K562 (cell line): ENCODE data around the gene SLC9B1. TPM values are rescaled to one million over a fixed set of nuclear protein-coding genes. Genes with fewer than 3 reads are reported as not detected.

Source experiments
- BCLAF1 ChIP-seq, 2 experiments: fragments of 450-650 bp in 1 of 2; IDR thresholded peaks; 2 replicates each; pipeline ENCODE4 v1.6.1; 2011 to 2017; ENCODE audit warnings: low read depth in 2 of 2, antibody characterized with exemption in 1 of 2, borderline replicate concordance in 1 of 2, low read length in 1 of 2, mild to moderate bottlenecking in 1 of 2, mixed read lengths in 1 of 2; ENCODE audit not compliant: control insufficient read depth in 1 of 2
- FOSL1 ChIP-seq: fragments of 200-800 bp; sonication (Bioruptor generic); conservative IDR thresholded peaks from 2 replicates; pipeline ENCODE4 v1.6.1; 2016; ENCODE audit warnings: missing genetic modification characterization, missing compliant biosample characterization
- FOXA1 ChIP-seq: fragments of 450-650 bp; IDR thresholded peaks from 2 replicates; pipeline ENCODE4 v1.6.1; 2016; ENCODE audit warnings: mild to moderate bottlenecking, borderline replicate concordance
- FOXA3 ChIP-seq, 2 experiments: fragments of 450-650 bp in 1 of 2; sonication (generic) in 1 of 2; formaldehyde crosslinking; IDR thresholded peaks in 1 of 2; conservative IDR thresholded peaks in 1 of 2; 2 replicates each; pipeline versions ENCODE4 v1.4.0 to v1.8.0; 2020 to 2022; ENCODE audit warnings: mild to moderate bottlenecking in 2 of 2, missing genetic modification reagents in 1 of 2
- FOXK1 ChIP-seq: sonication (generic); formaldehyde crosslinking; IDR thresholded peaks from 2 replicates; pipeline ENCODE4 v1.8.0; 2022; ENCODE audit warnings: missing genetic modification reagents, mild to moderate bottlenecking, borderline replicate concordance
- HDAC2 ChIP-seq: fragments of 450-650 bp; IDR thresholded peaks from 2 replicates; pipeline ENCODE4 v1.6.1; 2016; ENCODE audit warnings: mild to moderate bottlenecking
- ID3 ChIP-seq, 2 experiments: fragments of 250-450 bp in 1 of 2; fragments of 450-650 bp in 1 of 2; sonication (Bioruptor Pico) in 1 of 2; IDR thresholded peaks; 2 replicates each; pipeline versions ENCODE4 v1.6.1 to v1.8.0; 2016 to 2021; ENCODE audit warnings: mild to moderate bottlenecking in 2 of 2, moderate library complexity in 2 of 2, missing compliant biosample characterization in 1 of 2, missing genetic modification characterization in 1 of 2
- NONO ChIP-seq, 2 experiments: fragments of 200-400 bp in 1 of 2; fragments of 450-650 bp in 1 of 2; formaldehyde crosslinking in 1 of 2; IDR thresholded peaks; 2 replicates each; pipeline ENCODE4 v1.6.1; 2017; ENCODE audit warnings: low read depth in 2 of 2, mild to moderate bottlenecking in 2 of 2, moderate library complexity in 2 of 2, low read length in 1 of 2
- POLR2AphosphoS2 ChIP-seq: IDR thresholded peaks from 2 replicates; pipeline ENCODE4 v1.6.1; 2012; ENCODE audit warnings: low read length, improper control_type of control experiment
- PTBP1 ChIP-seq: fragments of 200-400 bp; formaldehyde crosslinking; IDR thresholded peaks from 2 replicates; pipeline ENCODE4 v1.6.1; 2017; ENCODE audit warnings: low read depth, low read length
- RBM25 ChIP-seq: fragments of 200-400 bp; formaldehyde crosslinking; IDR thresholded peaks from 2 replicates; pipeline ENCODE4 v1.6.1; 2018; ENCODE audit warnings: low read length, low read depth, moderate library complexity; ENCODE audit not compliant: severe bottlenecking
- RUNX1 ChIP-seq: sonication (generic); IDR thresholded peaks from 2 replicates; pipeline ENCODE4 v1.6.1; 2016; ENCODE audit warnings: antibody characterized with exemption, low read depth
- SP1 ChIP-seq: sonication (generic); formaldehyde crosslinking; IDR thresholded peaks from 2 replicates; pipeline ENCODE4 v1.8.1; 2022; ENCODE audit warnings: mild to moderate bottlenecking, missing genetic modification reagents
- SUPT5H ChIP-seq: fragments of 450-650 bp; IDR thresholded peaks from 2 replicates; pipeline ENCODE4 v1.6.1; 2016
- TBL1XR1 ChIP-seq, 2 experiments: IDR thresholded peaks; 2 replicates each; pipeline ENCODE4 v1.6.1; 2012; ENCODE audit warnings: improper control_type of control experiment in 2 of 2, low read length in 2 of 2, mild to moderate bottlenecking in 1 of 2
- TCF7L2 ChIP-seq: fragments of 150-350 bp; IDR thresholded peaks from 2 replicates; pipeline ENCODE4 v1.6.1; 2016; ENCODE audit warnings: low read depth, mild to moderate bottlenecking, low read length, moderate library complexity
- ZBTB49 ChIP-seq: sonication (generic); formaldehyde crosslinking; IDR thresholded peaks from 2 replicates; pipeline ENCODE4 v1.8.0; 2022; ENCODE audit warnings: missing genetic modification reagents, mild to moderate bottlenecking, borderline replicate concordance
- ZNF584 ChIP-seq: fragments of 200-800 bp; sonication (Bioruptor generic); IDR thresholded peaks from 2 replicates; pipeline ENCODE4 v1.6.1; 2016; ENCODE audit warnings: low read depth, mild to moderate bottlenecking, missing genetic modification characterization, missing compliant biosample characterization
- ZNF766 ChIP-seq: fragments of 200-800 bp; sonication (Bioruptor generic); conservative IDR thresholded peaks from 2 replicates; pipeline ENCODE4 v1.6.1; 2016; ENCODE audit warnings: missing genetic modification characterization, missing compliant biosample characterization
- polyA plus RNA-seq, 8 experiments: library from polyadenylated mRNA; depleted of rRNA in 4 of 8; stranded (reverse) in 5 of 8; unstranded in 3 of 8; fragments of >200 nt; fragmentation: Nextera tagmentation in 2 of 8; fragmentation: Illumina TruSeq in 1 of 8; extraction: Ambion mirVana in 2 of 8; extraction: Trizol in 1 of 8; gene quantifications; 2 replicates each; pipeline versions ENCODE4 v1.2.1 to v1.2.3, GENCODE V29; 2011 to 2014; ENCODE audit warnings: inconsistent platforms in 1 of 8, missing spikeins in 1 of 8
- total RNA-seq, 7 experiments: library from RNA; depleted of rRNA in 6 of 7; stranded (reverse); fragments of >200 nt in 6 of 7; fragmentation: Illumina TruSeq in 2 of 7; extraction: Trizol in 2 of 7; gene quantifications; 2 replicates each; pipeline versions ENCODE4 v1.2.1 to v1.2.3, GENCODE V29; 2011 to 2021; ENCODE audit warnings: low replicate concordance in 1 of 7

Gene SLC9B1
- total and polyA plus RNA-seq, 9 of the 15 experiments (the other 6 are each of a cell fraction or from before 2014, with no cell fraction given), result 0.21 to 1.3 (median 0.51) TPM

GRCh38 chr4:102869569-102870197, 149.8 kb downstream of the SLC9B1 start (continued):
- TF ChIP-seq BCLAF1 (IDR thresholded peaks at IDR 0.05; ENCODE audit: borderline replicate concordance in 1 of 2, control insufficient read depth in 1 of 2, low read depth in 2 of 2, low read length in 1 of 2), result no peak
- 0 out of 4 replicates have a peak, but pooled peaks of 1 of the 2 experiments have one; percentile 61 for TF ChIP-seq FOXA3 (CRISPR knock-in tag; conservative IDR thresholded peaks at IDR 0.05 in 1 of 2, IDR thresholded peaks at IDR 0.05 in 1 of 2)
- no peak for TF ChIP-seq FOSL1 (tag)
- no peak for TF ChIP-seq FOXK1 (CRISPR knock-in tag)
- TF ChIP-seq SUPT5H, result no peak
- TF ChIP-seq HDAC2, result no peak
- TF ChIP-seq ZBTB49 (CRISPR knock-in tag), result no peak
- no peak for TF ChIP-seq ZNF766 (CRISPR knock-in tag)
- no peak for TF ChIP-seq ZNF584 (CRISPR knock-in tag)
- TF ChIP-seq PTBP1, result no peak
- 0 out of 4 replicates have a peak, but pooled peaks of 1 of the 2 experiments have one; percentile 10 for TF ChIP-seq NONO (IDR thresholded peaks at IDR 0.05; ENCODE audit: low read depth in 2 of 2, low read length in 1 of 2)
- no peak for TF ChIP-seq TBL1XR1 (IDR thresholded peaks at IDR 0.05; ENCODE audit: low read length in 2 of 2)
- TF ChIP-seq RBM25, result no peak
- TF ChIP-seq SP1 (CRISPR knock-in tag), result 0 out of 2 replicates have a peak, but pooled peaks have one; percentile 3
- TF ChIP-seq RUNX1, result no peak
- TF ChIP-seq FOXA1, result no peak
- TF ChIP-seq POLR2AphosphoS2, result no peak; the same call in 1 of the 2 replicates
- TF ChIP-seq TCF7L2, result no peak
- TF ChIP-seq ID3 (CRISPR knock-in tag; IDR thresholded peaks at IDR 0.05), result no peak
- TF ChIP-seq ID3 (tag; IDR thresholded peaks at IDR 0.05), result no peak
